ENCODE data around the gene GPLD1.

GPLD1 gene

DNA sequence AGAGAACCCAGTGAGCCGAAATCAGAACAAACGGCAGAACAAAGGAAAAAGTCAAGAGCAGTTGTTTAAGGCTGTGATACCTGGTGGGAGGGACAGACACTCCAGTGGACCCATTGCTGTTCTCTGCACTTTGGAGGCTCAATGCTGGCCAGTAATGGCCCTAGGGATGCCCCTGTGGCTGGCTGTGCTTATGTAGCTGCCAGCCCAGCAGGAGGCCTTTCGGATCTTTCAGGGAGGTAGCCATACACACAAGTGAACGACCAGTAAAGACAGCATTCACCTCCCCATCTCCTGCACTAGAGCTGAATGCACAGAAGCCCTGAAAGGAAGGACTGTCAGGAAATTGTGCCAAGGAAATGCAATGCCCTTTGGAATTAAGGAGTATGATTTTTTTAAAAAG is 34.3 kb downstream of the GPLD1 start:
- DNase-seq (ENCODE audit: low read depth): no peak

DNA sequence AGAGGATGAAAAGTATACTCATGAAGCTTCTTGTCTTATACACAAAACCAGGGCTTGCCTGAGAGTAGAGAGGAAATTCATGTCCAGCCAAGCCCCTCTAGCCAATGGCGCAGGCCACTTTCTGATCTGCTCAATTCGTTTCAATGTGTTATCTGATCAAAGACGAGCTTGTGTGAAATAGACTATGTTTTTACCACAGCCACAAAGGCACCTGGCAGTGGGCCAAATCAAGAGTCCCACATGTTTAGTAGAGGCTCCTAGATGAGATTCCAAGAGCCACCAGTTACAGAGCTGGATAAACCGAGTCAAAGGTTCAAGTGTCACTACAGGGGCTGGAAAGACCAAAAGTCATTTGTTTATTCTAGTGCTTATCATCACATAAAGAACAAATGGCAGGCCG is 34.9 kb downstream of the GPLD1 start:
- no peak for DNase-seq (ENCODE audit: low read depth)

DNA sequence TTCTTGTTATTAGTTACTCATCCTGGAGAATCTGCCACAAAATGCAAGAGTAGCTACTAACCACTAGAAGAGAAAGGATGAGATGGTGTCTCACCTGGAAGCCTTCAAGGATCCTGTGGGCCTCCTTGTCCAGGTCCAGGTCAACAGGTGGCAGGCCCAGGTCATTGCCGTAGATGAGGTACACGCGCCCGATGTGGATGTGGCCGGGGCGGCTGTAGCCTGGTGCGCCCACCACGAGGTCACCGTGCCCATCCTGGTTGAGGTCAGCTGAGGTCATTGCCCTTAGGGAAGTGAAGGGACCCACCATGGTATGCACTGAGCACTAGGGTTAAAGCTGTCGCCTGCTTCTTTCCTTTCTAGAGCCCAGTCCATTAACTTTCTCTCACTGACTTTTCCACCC is 35.5 kb downstream of the GPLD1 start:
- DNase-seq (ENCODE audit: low read depth): no peak

DNA sequence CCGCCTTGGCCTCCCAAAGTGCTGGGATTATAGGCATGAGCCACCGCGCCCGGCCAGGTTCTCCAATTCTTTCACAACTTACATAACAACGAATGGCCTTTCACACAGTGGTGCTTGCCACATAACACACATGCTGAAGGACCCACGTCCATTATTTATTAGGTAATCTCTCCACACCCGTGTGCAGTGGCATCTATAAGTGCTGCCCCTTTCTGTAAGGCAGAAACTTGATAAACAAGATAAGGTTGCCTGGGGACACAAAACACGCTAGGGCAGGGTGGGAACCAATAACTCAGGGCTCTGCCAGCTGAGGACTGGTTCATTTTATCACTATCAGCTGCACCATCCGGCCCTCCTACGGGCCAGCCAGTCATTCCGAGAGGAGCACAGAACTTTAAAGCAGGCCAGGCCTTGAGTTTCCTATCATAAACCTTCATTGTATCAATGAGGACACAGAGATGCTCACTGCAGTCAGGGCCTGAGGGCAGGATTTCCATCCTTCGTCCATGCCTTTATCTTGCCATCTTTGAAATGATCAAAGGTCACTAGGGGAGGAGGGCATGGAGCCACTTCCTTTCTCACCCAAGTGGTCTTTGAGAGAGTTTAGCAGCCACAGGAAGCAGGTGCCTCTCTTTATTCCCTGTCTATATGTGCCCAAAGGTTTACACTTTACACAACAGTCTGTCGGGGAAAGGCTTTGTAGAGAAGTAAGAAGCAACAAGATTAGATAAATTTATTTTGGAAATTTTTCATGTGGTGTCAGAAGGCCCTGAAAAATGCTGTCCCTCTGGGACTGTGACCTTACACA is 37.6 kb downstream of the GPLD1 start:
- no peak for DNase-seq (ENCODE audit: low read depth)

DNA sequence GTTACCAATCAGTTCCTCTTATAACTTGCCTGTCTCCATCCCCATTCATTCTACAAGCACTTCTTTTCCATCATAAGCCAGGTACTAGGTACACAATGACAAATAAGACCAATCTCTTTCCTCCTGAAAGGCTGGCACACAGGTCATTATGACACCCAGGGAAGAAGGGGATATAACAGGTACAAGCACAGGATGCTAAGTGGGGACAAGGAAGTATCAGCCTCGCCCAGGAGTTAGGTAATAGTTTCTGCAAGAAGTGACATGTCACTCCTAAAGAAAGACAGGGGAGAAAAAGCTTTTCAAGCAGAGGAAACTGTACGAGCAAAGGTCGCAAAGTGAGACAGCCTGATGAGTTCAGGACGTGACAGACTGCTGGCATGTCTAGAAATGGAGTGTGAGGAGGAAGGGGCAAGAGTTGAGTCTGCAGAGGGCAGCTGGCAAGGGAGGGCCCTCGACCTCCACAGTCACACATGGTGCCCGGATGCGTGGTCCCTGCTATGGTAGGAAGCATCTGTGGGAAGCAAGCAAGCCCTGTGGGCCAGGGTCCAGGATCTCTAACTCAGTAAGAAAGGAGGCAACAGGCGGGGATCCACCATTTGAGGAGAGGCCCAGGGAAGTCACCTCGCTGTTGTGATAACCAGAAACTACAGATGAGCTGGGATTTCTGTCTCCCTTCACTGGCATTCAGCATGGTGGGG is 40.4 kb downstream of the GPLD1 start:
- DNase-seq (ENCODE audit: low read depth): no peak

DNA sequence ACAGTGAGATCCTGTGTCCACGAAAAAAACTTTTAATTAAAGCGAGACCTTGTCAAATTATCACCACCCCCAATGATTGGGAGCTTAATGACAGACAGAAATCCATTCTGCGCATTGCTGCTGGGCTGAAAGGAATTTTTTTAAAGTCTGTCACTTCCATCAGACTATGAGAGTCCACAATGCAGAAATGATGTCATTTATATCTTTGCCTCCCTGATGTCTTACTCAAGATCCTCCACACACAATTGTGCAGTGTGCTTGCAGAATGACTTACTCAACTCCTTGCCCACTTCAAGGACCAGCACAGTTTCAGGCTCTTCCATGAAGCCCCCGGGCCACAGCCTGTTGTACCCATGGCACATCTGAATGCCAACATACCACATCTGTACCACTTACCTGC is 41.0 kb downstream of the GPLD1 start:
- no peak for DNase-seq (ENCODE audit: low read depth)

DNA sequence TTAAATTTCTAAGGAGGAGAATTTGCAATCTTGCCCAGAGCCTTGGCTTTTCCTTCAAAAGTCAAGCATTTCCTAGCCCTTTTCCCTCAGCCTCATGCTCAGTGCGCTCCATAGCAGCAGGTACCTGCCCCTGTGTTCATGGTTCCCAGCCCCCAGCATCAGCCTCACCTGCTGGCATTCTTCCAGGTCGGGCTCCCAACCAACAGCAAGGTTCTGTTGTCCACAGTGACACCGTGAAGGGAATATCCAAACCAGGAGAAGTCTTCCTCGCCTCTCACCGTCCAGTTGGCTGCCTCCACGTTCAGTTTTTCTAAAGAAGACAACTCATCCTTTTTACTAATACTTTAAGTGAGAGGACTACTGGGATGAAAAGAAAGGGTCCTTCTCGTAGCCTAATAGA is 42.7 kb downstream of the GPLD1 start:
- no peak for DNase-seq (ENCODE audit: low read depth)

DNA sequence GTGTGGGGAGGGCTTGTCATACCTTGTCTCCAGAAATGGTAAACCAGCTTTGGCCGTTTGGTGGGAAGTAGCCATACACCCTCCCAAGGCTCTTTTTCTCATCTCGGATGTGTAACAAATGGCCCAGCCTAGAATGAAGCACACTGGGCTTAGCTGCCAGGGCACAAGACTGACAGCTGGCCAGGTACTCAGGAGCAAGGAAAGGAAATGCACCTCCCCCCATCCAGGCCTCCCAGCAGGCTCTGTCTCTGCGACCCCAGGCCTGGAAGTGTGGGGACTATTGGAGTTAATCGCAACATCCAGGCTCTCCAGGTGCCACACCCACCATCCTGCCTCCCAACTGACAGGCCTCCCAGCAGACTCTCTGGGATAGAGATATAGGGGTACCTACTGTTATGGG is 43.7 kb downstream of the GPLD1 start:
- no peak for DNase-seq (ENCODE audit: low read depth)

DNA sequence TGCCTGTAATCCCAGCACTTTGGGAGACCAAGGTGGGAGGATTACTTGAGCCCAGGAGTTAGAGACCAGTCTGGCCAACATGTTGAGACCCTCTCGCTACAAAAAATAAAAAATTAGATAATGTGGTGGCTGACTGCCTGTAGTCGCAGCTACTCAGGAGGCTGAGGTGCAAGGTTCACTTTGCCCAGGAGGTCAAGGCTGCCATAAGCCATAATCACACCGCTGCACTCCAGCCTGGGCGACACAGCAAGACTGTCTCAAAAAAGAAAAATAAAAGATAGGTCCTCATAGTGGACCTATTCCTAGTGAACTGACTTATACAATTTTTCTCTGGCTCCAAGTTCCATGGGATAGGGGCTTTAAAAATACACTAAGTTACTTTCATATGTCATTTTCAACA is 44.8 kb downstream of the GPLD1 start:
- no peak for DNase-seq (ENCODE audit: low read depth)

DNA sequence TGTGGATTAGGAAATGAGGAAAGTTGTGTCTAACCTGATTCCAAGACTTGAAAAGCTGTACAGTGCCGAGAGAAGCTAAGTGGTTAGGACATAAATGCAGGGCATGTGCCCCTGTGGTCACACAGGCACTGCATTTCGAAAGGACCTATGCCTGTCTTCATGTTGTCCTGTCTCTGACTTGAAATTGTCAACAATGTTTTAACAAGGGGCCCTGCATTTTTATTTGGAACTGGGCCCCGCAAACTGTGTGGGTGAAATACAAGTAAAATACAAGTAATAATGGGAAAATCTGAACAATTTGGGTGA is 47.8 kb downstream of the GPLD1 start:
- DNase-seq (ENCODE audit: low read depth): no peak

DNA sequence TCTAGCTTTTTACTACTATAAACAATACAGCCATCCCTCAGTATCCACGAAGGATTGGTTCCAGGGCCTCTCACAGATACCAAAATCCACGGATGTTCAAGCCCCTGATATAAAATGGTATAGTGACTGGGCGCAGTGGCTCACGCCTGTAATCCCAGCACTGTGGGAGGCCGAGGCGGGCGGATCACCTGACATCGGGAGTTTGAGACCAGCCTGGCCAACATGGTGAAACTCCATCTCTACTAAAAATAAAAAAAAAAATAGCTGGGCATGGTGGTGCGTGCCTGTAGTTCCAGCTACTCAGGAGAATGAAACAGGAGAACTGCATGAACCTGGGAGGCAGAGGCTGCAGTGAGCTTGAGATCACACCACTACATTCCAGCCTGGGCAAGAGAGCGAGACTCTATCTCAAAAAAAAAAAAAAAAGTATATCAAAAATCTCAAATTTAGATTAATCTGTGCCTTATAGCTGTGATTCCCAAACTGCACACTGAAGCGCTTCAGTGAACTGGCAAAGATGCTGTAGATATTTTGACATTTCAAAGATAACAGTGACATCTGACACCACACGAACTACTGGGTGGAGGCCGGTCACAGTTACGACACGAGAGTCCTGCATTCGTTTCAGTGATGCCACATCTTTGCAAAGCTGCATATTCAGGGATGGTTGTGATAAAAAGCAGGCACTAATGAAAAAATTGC is 48.3 kb downstream of the GPLD1 start:
- DNase-seq (ENCODE audit: low read depth): no peak

DNA sequence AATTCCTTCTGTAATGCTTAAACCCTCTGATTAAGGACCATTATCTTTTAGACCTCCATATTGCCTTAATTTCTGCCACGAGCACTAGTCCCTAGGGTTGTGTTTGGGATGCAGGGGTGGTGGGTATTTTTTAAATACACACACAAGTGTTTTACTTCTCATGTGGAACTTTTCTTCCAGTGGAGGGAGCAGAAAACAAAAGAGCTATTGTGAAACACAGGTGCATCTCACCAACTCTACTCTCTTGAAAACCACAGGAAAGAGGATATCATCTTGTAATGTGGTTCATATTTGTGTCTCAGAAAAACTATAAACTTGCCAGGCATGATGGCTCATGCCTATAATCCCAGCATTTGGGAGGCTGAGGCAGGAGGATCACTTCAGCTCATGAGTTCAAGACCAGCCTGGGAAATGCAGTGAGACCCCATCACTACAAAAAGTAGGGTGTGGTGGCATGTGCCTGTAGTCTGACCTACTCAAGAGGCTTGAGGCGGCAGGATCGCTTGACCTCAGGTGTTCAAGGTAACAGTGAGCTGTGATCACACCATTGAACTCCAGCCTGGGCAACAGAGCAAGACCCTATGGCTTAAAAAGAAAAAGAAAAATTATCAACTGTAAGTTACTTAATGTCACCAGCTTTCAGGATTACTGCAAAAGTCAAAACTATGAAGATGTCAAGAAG is 49.4 kb downstream of the GPLD1 start:
- DNase-seq (ENCODE audit: low read depth): no peak

DNA sequence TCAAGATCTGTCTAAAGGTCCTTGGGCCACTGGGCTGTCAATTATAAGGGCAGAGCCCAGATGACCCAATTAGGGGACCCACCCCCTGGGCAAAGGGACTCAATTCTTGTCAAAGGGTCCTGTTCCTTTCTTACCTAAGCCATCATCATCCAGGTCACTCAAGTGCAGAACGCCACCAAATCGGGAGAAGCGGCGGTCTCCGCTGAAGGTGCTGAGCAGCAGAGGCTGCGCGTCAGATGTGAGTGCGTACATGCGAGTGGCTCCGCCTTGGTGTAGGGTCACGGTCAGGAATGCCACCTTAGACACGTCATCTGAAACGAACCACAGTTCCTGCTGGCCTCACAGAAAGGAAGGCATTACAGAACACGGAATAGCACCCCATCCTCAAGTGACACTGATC is 52.4 kb downstream of the GPLD1 start:
- no peak for DNase-seq (ENCODE audit: low read depth)

DNA sequence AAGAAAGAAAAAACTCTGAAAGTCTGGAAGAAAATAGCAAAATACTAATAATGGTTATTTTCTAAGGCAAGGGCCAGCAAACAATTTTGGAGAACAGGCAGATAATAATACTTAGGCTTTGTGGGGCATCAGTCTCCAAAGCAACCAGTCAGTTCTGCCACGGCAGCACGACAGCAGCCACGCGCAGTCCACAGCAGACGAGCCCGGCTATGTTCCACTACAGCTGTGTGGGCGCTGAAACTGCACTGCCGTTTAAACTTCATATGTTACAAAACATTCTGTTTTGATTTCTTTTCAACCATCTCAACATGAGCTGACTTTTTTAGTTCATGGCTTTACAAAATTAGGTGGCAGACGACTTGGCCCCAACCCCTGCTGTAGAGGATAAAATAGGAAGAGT is 56.8 kb downstream of the GPLD1 start:
- DNase-seq (ENCODE audit: low read depth): no peak

DNA sequence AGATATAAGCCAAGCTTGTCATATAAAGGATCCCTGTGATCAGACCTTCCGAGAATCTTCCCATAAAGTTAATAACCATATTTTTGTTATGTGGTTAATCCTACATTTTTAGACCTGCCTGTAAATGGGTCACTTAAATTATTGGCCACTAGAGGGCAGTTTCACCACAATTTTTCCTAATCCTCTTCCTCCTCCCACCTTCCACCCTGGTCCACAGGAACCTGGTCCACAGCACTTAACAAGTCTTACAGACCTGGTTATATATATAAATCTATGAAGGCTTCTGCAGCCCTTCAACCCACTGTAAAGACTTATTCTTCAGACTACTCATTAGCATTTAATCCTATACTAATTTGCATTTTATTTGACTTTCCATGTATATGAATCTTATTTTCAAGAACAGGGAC is 58.3 kb downstream of the GPLD1 start:
- no peak for DNase-seq (ENCODE audit: low read depth)

DNA sequence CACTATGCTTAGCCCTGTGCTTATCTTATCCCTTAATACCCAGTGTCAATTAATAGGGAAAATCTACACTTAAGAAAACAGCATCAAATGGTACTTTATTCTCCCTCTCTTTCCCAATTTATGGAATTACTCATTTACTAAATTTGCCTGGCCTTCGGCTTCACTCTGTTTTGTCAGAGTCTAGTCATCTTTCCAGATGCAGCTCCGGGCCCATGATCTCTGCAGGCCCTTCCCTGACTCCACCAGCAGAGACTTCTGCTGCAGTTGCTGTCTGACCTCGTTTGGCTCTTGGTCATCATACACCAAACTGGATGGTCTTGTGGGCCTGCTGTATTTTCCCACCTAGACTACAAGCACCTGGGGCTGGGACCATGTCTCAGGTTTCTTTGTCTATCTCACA is 59.3 kb downstream of the GPLD1 start:
- no peak for DNase-seq (ENCODE audit: low read depth)

DNA sequence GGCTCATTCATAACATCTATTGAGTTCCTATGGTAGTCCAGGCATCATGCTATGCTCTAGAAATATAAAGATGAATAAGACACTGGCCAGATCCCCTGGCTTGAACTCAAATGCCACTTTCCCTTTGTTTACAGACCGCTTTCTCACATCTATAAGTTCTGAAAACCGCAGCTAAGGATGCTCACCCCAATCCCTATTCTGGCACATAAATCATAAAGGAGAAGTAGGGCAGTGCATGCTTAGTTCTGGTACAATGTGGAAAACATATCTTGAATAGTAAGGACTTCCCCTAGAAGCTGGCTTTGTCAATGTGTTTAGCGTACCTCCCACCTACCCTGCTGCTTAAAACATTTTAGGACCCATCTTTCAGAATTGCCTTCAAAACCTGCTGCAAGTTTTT is 60.2 kb downstream of the GPLD1 start:
- DNase-seq (ENCODE audit: low read depth): no peak

DNA sequence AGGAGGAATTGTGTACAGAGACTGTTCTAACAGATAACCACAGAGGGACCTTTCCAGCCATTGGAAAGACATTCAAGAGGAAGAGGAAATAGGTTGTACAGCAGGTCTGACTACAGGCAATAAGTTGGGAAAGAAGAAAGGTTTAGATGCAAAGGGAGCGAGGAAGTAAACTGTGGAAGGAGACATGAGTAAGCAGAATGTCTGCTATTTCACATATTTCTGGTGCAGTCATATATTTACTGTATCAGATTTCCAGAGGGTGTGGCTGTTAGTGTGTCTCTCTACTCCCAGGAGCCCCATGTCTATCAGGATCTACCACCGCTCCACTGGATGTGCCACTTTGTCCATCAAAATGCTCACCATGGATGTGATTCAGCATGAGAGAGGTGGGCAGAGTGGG is 60.8 kb downstream of the GPLD1 start:
- no peak for DNase-seq (ENCODE audit: low read depth)

DNA sequence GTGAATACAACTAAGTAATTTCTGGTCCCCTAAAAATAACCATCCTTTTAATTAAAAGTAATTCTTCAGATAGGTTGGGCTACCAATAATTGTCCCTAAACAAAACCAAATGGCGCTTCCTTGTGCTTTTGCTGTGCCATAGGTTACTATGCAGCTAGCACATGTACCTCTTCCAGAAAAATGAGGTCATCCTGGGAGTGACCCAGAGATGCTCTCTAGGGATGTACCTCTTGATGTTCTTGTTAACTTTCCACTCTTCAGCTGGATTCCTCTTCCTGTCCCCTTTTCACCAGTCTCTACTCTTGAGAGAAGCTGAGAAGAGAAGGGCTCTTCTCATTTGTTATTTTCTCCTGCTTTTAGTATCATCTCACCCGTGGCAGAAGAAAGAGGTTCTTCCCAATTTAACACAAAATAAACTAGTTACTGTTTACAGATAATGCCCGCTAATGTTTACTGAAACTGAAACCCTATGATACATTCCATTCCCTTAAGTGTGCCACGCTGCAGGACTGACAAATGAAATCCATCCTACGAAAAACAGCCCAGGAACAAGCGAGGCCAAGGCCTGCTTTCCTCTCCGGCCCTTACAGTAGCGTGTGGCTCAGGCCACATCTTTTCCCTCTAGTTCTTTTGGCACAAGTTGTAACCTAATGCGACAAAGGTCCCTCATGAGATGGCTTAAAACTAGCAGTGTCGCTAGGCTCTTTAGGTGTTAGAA is 62.5 kb downstream of the GPLD1 start:
- no peak for DNase-seq (ENCODE audit: low read depth)

DNA sequence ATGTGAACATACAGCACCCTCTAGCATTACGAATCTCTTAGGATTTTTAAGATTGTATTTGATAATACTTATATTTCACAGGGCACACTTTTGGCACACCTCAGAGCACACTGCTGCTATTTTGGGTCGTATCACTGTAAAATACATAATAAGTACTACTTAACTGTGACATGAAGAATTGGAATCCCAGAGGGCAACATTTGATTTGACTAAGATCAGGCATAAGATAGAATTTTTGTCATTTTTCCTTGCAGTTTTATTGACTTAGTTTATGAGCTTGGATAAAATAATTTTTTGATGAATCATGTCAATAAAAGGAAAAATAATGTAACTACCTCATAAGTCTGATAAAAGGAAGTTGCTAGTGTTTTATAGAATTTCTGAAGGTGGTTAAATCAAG is 64.3 kb downstream of the GPLD1 start:
- DNase-seq (ENCODE audit: low read depth): no peak

DNA sequence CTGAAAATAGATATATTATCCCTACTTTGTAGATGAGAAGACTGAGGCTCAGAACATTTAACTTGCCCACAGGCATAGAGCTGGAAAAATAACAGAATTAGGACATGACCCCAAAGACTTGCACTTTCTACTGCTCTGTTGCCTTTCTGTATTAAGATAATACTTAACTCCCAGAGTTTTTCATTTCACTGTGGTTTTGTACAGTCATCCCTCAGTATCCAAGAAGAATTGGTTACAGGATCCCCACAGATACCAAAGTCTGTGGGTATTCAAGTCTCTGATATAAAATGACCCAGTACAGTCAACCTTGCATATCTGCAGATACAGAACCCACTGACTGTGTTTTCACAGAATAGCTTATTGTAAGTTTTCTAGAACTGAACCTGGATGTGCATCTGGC is 69.9 kb downstream of the GPLD1 start:
- DNase-seq (ENCODE audit: low read depth): no peak

DNA sequence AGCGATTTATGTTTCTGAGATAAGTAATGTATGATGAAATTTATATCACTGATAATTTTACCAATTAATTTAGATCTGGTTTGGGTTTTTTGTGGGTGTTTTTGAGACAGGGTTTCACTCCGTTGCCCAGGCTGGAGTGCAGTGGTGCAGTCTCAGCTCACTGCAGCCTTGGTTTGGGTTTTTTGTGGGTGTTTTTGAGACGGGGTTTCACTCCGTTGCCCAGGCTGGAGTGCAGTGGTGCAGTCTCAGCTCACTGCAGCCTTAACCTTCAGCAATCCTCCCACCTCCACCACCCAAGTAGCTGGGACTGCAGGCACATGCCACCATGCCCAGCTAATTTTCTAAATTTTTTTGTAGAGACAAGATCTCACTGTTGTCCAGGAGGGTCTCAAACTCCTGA is 73.6 kb downstream of the GPLD1 start:
- no peak for DNase-seq (ENCODE audit: low read depth)

Data from stimulated activated CD8-positive, alpha-beta memory T cell treated with anti-CD3 and anti-CD28 coated beads, Interleukin-15, amount 100 ng/mL, for 1 hour (primary cell).